Loucy (cell line): Measurements from ENCODE around the gene LGALS9.
"Not testable (repeated sequence)": the region's sequence is repeated elsewhere in the genome, so short reads cannot be mapped to it uniquely, and the experiment has no call there.

Source experiments
- H2AFZ ChIP-seq: fragments of 200-600 bp; sonication (generic); 2 replicates; pipeline ENCODE4 v1.6.0; 2016; ENCODE audit warnings: antibody characterized with exemption, mild to moderate bottlenecking, low read length, moderate library complexity
- H3F3A ChIP-seq: fragments of 200-600 bp; 2 replicates; pipeline ENCODE4 v1.6.0; 2016; ENCODE audit warnings: antibody characterized with exemption, low read depth, mild to moderate bottlenecking
- H3K27me3 ChIP-seq: fragments of 200-600 bp; sonication (generic); 2 replicates; pipeline ENCODE4 v1.6.1; 2014; ENCODE audit warnings: low read length, mild to moderate bottlenecking; ENCODE audit not compliant: insufficient read depth, poor library complexity, severe bottlenecking
- H3K36me3 ChIP-seq: fragments of 200-600 bp; sonication (generic); 2 replicates; pipeline ENCODE4 v1.6.1; 2016; ENCODE audit warnings: low read length; ENCODE audit not compliant: insufficient read depth
- H3K4me1 ChIP-seq: fragments of 200-600 bp; sonication (generic); 2 replicates; pipeline ENCODE4 v1.5.1; 2014; ENCODE audit warnings: low read length, mild to moderate bottlenecking; ENCODE audit not compliant: insufficient read depth, poor library complexity, severe bottlenecking
- H3K4me2 ChIP-seq: fragments of 200-600 bp; sonication (generic); 2 replicates; pipeline ENCODE4 v1.6.0; 2014; ENCODE audit warnings: antibody characterized with exemption, low read length, low read depth, mild to moderate bottlenecking; ENCODE audit not compliant: poor library complexity, severe bottlenecking
- H3K4me3 ChIP-seq: fragments of 200-600 bp; sonication (generic); 2 replicates; pipeline ENCODE4 v1.5.1; 2014; ENCODE audit warnings: low read length, mild to moderate bottlenecking, mixed read lengths; ENCODE audit not compliant: poor library complexity, severe bottlenecking
- H3K79me2 ChIP-seq: fragments of 200-600 bp; sonication (generic); 2 replicates; pipeline ENCODE4 v1.6.1; 2014; ENCODE audit warnings: low read length; ENCODE audit not compliant: insufficient read depth
- H3K9ac ChIP-seq: fragments of 200-600 bp; sonication (generic); 2 replicates; pipeline ENCODE4 v1.6.0; 2014; ENCODE audit warnings: mild to moderate bottlenecking, low read depth, low read length, moderate library complexity; ENCODE audit not compliant: poor library complexity, severe bottlenecking
- H3K9me2 ChIP-seq: fragments of 200-600 bp; sonication (generic); replicated peaks from 2 replicates; pipeline ENCODE4 v1.6.1; 2016; ENCODE audit warnings: low read depth, low read length, mixed read lengths
- H3K9me3 ChIP-seq: fragments of 200-600 bp; sonication (generic); 2 replicates; pipeline ENCODE4 v1.6.1; 2014; ENCODE audit warnings: mild to moderate bottlenecking, antibody characterized with exemption, low read length, low read depth; ENCODE audit not compliant: insufficient read depth
- H4K20me1 ChIP-seq: fragments of 200-600 bp; sonication (generic); 2 replicates; pipeline ENCODE4 v1.6.0; 2014; ENCODE audit warnings: antibody characterized with exemption, low read length, mild to moderate bottlenecking; ENCODE audit not compliant: insufficient read depth, poor library complexity, severe bottlenecking
- EZH2phosphoT487 ChIP-seq: fragments of 200-600 bp; IDR thresholded peaks from 2 replicates; pipeline ENCODE4 v1.6.1; 2018; ENCODE audit warnings: antibody characterized with exemption, mild to moderate bottlenecking, moderate library complexity, borderline replicate concordance
- TF ChIP-seq, protein P1 (sequence below): fragments of 200-600 bp; sonication (generic); conservative IDR thresholded peaks from 2 replicates; pipeline ENCODE4 v1.5.1; 2014; ENCODE audit warnings: mild to moderate bottlenecking, antibody characterized with exemption, low read length

LGALS9 gene

GRCh38 chr17:27634026-27634335 lies 3.0 kb downstream of the LGALS9 start:
- peaks cover 37% of the 10 kb centered on the region for H3K79me2 ChIP-seq
- H3K4me3 ChIP-seq: no peak overlapping the region
- H3K27me3 ChIP-seq: no peaks in the 10 kb centered on the region
- no peak overlapping the region for H2AFZ ChIP-seq
- no peaks in the 10 kb centered on the region for H3K36me3 ChIP-seq
- H3K9me3 ChIP-seq: no peaks in the 10 kb centered on the region
- no peaks in the 10 kb centered on the region for H3F3A ChIP-seq
- no peaks in the 10 kb centered on the region for H3K9me2 ChIP-seq
- peaks cover 36% of the 10 kb centered on the region for H3K4me1 ChIP-seq
- TF ChIP-seq, protein P1, sequence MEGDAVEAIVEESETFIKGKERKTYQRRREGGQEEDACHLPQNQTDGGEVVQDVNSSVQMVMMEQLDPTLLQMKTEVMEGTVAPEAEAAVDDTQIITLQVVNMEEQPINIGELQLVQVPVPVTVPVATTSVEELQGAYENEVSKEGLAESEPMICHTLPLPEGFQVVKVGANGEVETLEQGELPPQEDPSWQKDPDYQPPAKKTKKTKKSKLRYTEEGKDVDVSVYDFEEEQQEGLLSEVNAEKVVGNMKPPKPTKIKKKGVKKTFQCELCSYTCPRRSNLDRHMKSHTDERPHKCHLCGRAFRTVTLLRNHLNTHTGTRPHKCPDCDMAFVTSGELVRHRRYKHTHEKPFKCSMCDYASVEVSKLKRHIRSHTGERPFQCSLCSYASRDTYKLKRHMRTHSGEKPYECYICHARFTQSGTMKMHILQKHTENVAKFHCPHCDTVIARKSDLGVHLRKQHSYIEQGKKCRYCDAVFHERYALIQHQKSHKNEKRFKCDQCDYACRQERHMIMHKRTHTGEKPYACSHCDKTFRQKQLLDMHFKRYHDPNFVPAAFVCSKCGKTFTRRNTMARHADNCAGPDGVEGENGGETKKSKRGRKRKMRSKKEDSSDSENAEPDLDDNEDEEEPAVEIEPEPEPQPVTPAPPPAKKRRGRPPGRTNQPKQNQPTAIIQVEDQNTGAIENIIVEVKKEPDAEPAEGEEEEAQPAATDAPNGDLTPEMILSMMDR: no peak
- no peak for TF ChIP-seq EZH2phosphoT487
- no peak overlapping the region for H3K4me2 ChIP-seq
- H3K9ac ChIP-seq: no peak overlapping the region
- H4K20me1 ChIP-seq: peaks cover 4% of the 10 kb centered on the region

GRCh38 chr17:27634776-27635175 lies 3.8 kb downstream of the LGALS9 start:
- H3K4me1 ChIP-seq: peaks cover 29% of the 10 kb centered on the region
- H3K4me2 ChIP-seq: no peak overlapping the region
- peaks cover 4% of the 10 kb centered on the region for H4K20me1 ChIP-seq
- no peaks in the 10 kb centered on the region for H3K9me2 ChIP-seq
- peaks cover 37% of the 10 kb centered on the region for H3K79me2 ChIP-seq
- no peaks in the 10 kb centered on the region for H3K9me3 ChIP-seq
- no peak overlapping the region for H3K9ac ChIP-seq
- H3K27me3 ChIP-seq: no peaks in the 10 kb centered on the region
- H3F3A ChIP-seq: no peaks in the 10 kb centered on the region
- TF ChIP-seq, protein P1: no peak
- TF ChIP-seq EZH2phosphoT487: no peak
- no peaks in the 10 kb centered on the region for H3K36me3 ChIP-seq
- no peak overlapping the region for H3K4me3 ChIP-seq
- no peak overlapping the region for H2AFZ ChIP-seq

- Histone ChIP-seq H2AFZ (no peak overlapping the region), H3K4me2 (no peak overlapping the region), H4K20me1 (peaks cover 4% of the 10 kb centered on the region)
Measured at GRCh38 chr17:27635275-27635823, 4.4 kb downstream of the LGALS9 start.

DNA sequence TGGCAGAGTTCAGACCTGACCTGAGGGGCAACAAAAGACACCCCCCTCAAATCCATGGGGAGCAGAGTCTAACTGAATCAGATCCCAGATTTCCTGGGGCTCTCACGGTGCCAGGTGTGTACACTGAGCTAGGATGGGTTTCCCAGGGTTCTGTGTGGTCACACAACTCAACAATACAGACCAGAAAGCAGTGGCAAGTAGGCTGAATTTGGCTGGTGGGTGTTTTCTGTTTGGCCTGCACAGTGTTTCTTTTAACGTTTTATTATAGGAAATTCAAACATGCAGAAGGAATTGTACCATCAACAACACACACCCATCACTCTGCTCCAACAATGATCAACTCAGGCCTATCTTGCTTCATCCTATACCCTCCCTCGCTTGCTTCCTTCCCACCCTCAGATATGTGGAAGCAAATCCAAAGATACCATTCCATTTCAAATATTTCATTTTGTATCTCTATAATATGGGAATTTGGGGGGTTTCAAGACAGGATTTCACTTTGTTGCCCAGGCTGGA lies 5.1 kb downstream of the LGALS9 start:
- H2AFZ ChIP-seq: not testable (repeated sequence)

More at GRCh38 chr17:27635275-27635823, 4.4 kb downstream of the LGALS9 start:
- H3K4me1 ChIP-seq: peaks cover 23% of the 10 kb centered on the region
- no peaks in the 10 kb centered on the region; the same call in 1 of the 2 replicates for H3K36me3 ChIP-seq
- no peaks in the 10 kb centered on the region for H3K27me3 ChIP-seq
- H3K4me3 ChIP-seq: no peak overlapping the region
- H3K79me2 ChIP-seq: peaks cover 37% of the 10 kb centered on the region
- no peak for TF ChIP-seq EZH2phosphoT487
- TF ChIP-seq, protein P1: no peak
- no peaks in the 10 kb centered on the region for H3F3A ChIP-seq
- no peak overlapping the region for H3K9ac ChIP-seq
- H3K9me2 ChIP-seq: no peaks in the 10 kb centered on the region
- no peaks in the 10 kb centered on the region for H3K9me3 ChIP-seq

GRCh38 chr17:27637818-27638217 lies 6.8 kb downstream of the LGALS9 start:
- H3K27me3 ChIP-seq, H3K9me3 ChIP-seq, H3K9me2 ChIP-seq, H3K4me2 ChIP-seq, H3K4me3 ChIP-seq, H4K20me1 ChIP-seq, H3K4me1 ChIP-seq, H3K9ac ChIP-seq, H3F3A ChIP-seq, H3K36me3 ChIP-seq, H2AFZ ChIP-seq: not testable (repeated sequence)
- H3K79me2 ChIP-seq: peaks cover 23% of the 10 kb centered on the region; the same call in 1 of the 2 replicates

More for the DNA sequence above, 5.1 kb downstream of the LGALS9 start:
- Histone ChIP-seq H3K4me1 (peaks cover 19% of the 10 kb centered on the region), H3K79me2 (peaks cover 37% of the 10 kb centered on the region)
- not testable (repeated sequence) for H3K9me2 ChIP-seq, H3F3A ChIP-seq, H3K36me3 ChIP-seq, H3K9ac ChIP-seq, H3K4me2 ChIP-seq, H4K20me1 ChIP-seq, H3K4me3 ChIP-seq, H3K9me3 ChIP-seq, H3K27me3 ChIP-seq
